ENCODE data around the gene GRK5.

- no peak for TF ChIP-seq CTCF (IDR thresholded peaks at IDR 0.05; ENCODE audit: low read depth, low read length)
- TF ChIP-seq POLR2A (IDR thresholded peaks at IDR 0.05; ENCODE audit: extremely low read depth, insufficient read length), result no peak
- no peak for TF ChIP-seq MYC (IDR thresholded peaks at IDR 0.05; ENCODE audit: low read depth, low read length)
- no peak for TF ChIP-seq MAX (IDR thresholded peaks at IDR 0.05; ENCODE audit: low read depth, low read length)
These were observed 213.8 kb downstream of the GRK5 start for GRCh38 chr10:119420950-119421875.
